Gastroesophageal sphincter (tissue), 4 donors: ENCODE measurements around the gene NHP2. TPM values are rescaled to one million over a fixed set of nuclear protein-coding genes. Genes with fewer than 3 reads are reported as not detected.

Experiments
- ATAC-seq: fragments of 150-250 bp; one replicate; pipeline ENCODE4 v1.9.1; 2016; ENCODE audit warnings: mild to moderate bottlenecking, moderate library complexity
- H3K27ac ChIP-seq, 4 donors: fragments of 200-600 bp; sonication (generic) in 3 of 4; 1 replicate in 3 of 4; 2 replicates in 1 of 4; pipeline ENCODE4 v1.5.1; 2016 to 2019
- H3K27me3 ChIP-seq: fragments of 200-600 bp; sonication (generic); one replicate; pipeline ENCODE4 v1.5.1; 2019
- H3K36me3 ChIP-seq, 2 donors: fragments of 200-600 bp; sonication (generic); one replicate each; pipeline ENCODE4 v1.5.1; 2019; ENCODE audit warnings: control low read depth in 1 of 2
- H3K4me1 ChIP-seq, 3 donors: fragments of 200-600 bp; sonication (generic); 1 replicate in 2 of 3; 2 replicates in 1 of 3; pipeline ENCODE4 v1.5.1; 2016 to 2019; ENCODE audit warnings: control low read depth in 2 of 3
- H3K4me3 ChIP-seq, 2 donors: fragments of 200-600 bp; sonication (generic); one replicate each; pipeline ENCODE4 v1.5.1; 2019; ENCODE audit warnings: mild to moderate bottlenecking in 1 of 2, moderate library complexity in 1 of 2
- H3K9me3 ChIP-seq, 3 donors: fragments of 200-600 bp; sonication (generic); one replicate each; pipeline ENCODE4 v1.5.1; 2017 to 2019; ENCODE audit warnings: control low read depth in 2 of 3
- EP300 ChIP-seq: sonication (generic); formaldehyde crosslinking; IDR thresholded peaks from one replicate; pipeline ENCODE4 v1.6.1; 2017; ENCODE audit warnings: antibody characterized with exemption, mild to moderate bottlenecking
- POLR2A ChIP-seq, 2 donors: fragments of 450-650 bp; IDR thresholded peaks; one replicate each; pipeline ENCODE4 v1.6.1; 2017; ENCODE audit warnings: antibody characterized with exemption in 2 of 2, mild to moderate bottlenecking in 2 of 2, moderate library complexity in 1 of 2
- POLR2AphosphoS5 ChIP-seq: sonication (generic); formaldehyde crosslinking; IDR thresholded peaks from one replicate; pipeline ENCODE4 v1.6.1; 2017; ENCODE audit warnings: antibody characterized with exemption
- WGBS, 2 donors: methylation state at CpG; one replicate each; pipeline ENCODE4 v1.1.5; 2018; ENCODE audit warnings: low coverage in 1 of 2; 5-methylcytosine and 5-hydroxymethylcytosine counted together
- total RNA-seq, 4 donors: library from RNA; depleted of rRNA; stranded (reverse); fragments of >200 nt; gene quantifications; one replicate each; pipeline ENCODE4 v1.1.0, GENCODE V29; 2016
- TF ChIP-seq, protein P1 (sequence below), 4 experiments: fragments of 200-600 bp in 2 of 4; fragments of 450-650 bp in 2 of 4; sonication (generic) in 1 of 4; IDR thresholded peaks; one replicate each; pipeline ENCODE4 v1.5.1; 2017 to 2019; ENCODE audit warnings: antibody characterized with exemption in 4 of 4, mild to moderate bottlenecking in 2 of 4, moderate library complexity in 2 of 4

The NHP2 gene
- total RNA-seq, 4 donors from 2014 or later: 192 to 253 (median 218) TPM

GRCh38 chr5:178165581-178165980 lies 11.9 kb upstream of the NHP2 start:
- Histone ChIP-seq H3K4me3 (no peak overlapping the region), H3K27ac (no peak overlapping the region), H3K36me3 (no peaks in the 10 kb centered on the region), H3K9me3 (no peaks in the 10 kb centered on the region), H3K27me3 (peaks cover 57% of the 10 kb centered on the region), H3K4me1 (peaks cover 0 to 11% (median 0%) of the 10 kb centered on the region in 3 donors)
- ATAC-seq: no peak
- WGBS, 2 donors: no CpG with 5 or more reads among the region's 38 CpGs
- TF ChIP-seq EP300 (no peak), POLR2A (IDR thresholded peaks at IDR 0.05) (no peak), POLR2AphosphoS5 (no peak)
- TF ChIP-seq, protein P1, sequence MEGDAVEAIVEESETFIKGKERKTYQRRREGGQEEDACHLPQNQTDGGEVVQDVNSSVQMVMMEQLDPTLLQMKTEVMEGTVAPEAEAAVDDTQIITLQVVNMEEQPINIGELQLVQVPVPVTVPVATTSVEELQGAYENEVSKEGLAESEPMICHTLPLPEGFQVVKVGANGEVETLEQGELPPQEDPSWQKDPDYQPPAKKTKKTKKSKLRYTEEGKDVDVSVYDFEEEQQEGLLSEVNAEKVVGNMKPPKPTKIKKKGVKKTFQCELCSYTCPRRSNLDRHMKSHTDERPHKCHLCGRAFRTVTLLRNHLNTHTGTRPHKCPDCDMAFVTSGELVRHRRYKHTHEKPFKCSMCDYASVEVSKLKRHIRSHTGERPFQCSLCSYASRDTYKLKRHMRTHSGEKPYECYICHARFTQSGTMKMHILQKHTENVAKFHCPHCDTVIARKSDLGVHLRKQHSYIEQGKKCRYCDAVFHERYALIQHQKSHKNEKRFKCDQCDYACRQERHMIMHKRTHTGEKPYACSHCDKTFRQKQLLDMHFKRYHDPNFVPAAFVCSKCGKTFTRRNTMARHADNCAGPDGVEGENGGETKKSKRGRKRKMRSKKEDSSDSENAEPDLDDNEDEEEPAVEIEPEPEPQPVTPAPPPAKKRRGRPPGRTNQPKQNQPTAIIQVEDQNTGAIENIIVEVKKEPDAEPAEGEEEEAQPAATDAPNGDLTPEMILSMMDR (IDR thresholded peaks at IDR 0.05): no peak

- Histone ChIP-seq H3K27ac (no peak overlapping the region), H3K27me3 (peaks cover 57% of the 10 kb centered on the region), H3K9me3 (no peaks in the 10 kb centered on the region), H3K4me1 (peaks cover 0 to 11% (median 0%) of the 10 kb centered on the region in 3 donors), H3K4me3 (peak overlapping the region in 1 of 2 donors; percentile 26), H3K36me3 (no peaks in the 10 kb centered on the region)
- peak; percentile 94 for ATAC-seq
- 10 to 59% methylated on average over 3 to 25 of the region's 33 CpGs for WGBS, 2 donors
- no peak for TF ChIP-seq POLR2A (IDR thresholded peaks at IDR 0.05)
- TF ChIP-seq, protein P1 (IDR thresholded peaks at IDR 0.05): peak; percentile 96 to 100 (median 98)
Observed at GRCh38 chr5:178163772-178164735, 10.4 kb upstream of the NHP2 start.

GRCh38 chr5:178162481-178162880 lies 8.8 kb upstream of the NHP2 start:
- no peak for ATAC-seq
- H3K27ac ChIP-seq: no peak overlapping the region
- no peak overlapping the region for H3K4me3 ChIP-seq
- H3K9me3 ChIP-seq: no peaks in the 10 kb centered on the region
- H3K4me1 ChIP-seq: peaks cover 0 to 11% (median 0%) of the 10 kb centered on the region in 3 donors
- H3K36me3 ChIP-seq: no peaks in the 10 kb centered on the region
- 80 to 100% methylated on average over 2 to 9 of the region's 9 CpGs for WGBS, 2 donors
- peaks cover 57% of the 10 kb centered on the region for H3K27me3 ChIP-seq
- TF ChIP-seq EP300: no peak
- no peak for TF ChIP-seq POLR2A (IDR thresholded peaks at IDR 0.05)
- TF ChIP-seq, protein P1 (IDR thresholded peaks at IDR 0.05): no peak
- no peak for TF ChIP-seq POLR2AphosphoS5

DNA sequence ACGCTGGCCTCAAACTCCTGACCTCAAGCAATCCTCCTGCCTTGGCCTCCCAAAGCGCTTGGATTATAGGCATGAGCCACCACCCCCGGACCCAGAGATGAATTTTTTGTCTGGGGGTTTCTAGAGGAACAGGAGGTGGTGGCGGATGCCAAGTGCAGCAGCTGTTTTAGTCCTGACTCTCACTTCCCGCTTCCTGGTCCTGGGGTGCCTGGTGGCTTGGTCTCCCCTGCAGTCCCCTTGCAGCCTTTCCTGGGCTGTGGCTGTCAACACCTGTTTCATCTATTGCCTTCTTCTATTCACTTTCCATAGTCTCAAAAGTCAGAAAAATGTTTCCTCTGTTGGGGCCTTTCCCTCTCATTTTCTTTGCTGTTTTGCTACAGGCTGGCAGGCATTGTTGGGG lies 6.5 kb upstream of the NHP2 start:
- 80 to 100% methylated on average over 2 of the region's 5 CpGs for WGBS, 2 donors
- TF ChIP-seq, protein P1 (IDR thresholded peaks at IDR 0.05): no peak
- TF ChIP-seq POLR2AphosphoS5 (no peak), EP300 (no peak), POLR2A (IDR thresholded peaks at IDR 0.05) (no peak)

GRCh38 chr5:178155065-178155464 lies 1.4 kb upstream of the NHP2 start:
- H3K27me3 ChIP-seq: no peaks in the 10 kb centered on the region

More for the DNA sequence above, 6.5 kb upstream of the NHP2 start:
- Histone ChIP-seq H3K4me1 (peaks cover 0 to 11% (median 0%) of the 10 kb centered on the region in 3 donors), H3K9me3 (no peaks in the 10 kb centered on the region), H3K36me3 (no peaks in the 10 kb centered on the region), H3K27me3 (peaks cover 39% of the 10 kb centered on the region), H3K4me3 (no peak overlapping the region), H3K27ac (no peak overlapping the region)
- ATAC-seq: no peak

More at GRCh38 chr5:178155065-178155464, 1.4 kb upstream of the NHP2 start:
- H3K36me3 ChIP-seq: peaks cover 0 to 15% of the 10 kb centered on the region in 2 donors
- 78% methylated on average over 6 of the region's 8 CpGs; no CpG with 5 or more reads in 1 of the 2 donors for WGBS, 2 donors
- ATAC-seq: no peak
- no peak overlapping the region for H3K4me3 ChIP-seq
- peaks cover 0 to 36% (median 11%) of the 10 kb centered on the region in 3 donors for H3K4me1 ChIP-seq
- H3K27ac ChIP-seq: no peak overlapping the region
- TF ChIP-seq POLR2AphosphoS5 (no peak), EP300 (no peak), POLR2A (IDR thresholded peaks at IDR 0.05) (no peak)
- TF ChIP-seq, protein P1 (IDR thresholded peaks at IDR 0.05): no peak
- no peaks in the 10 kb centered on the region for H3K9me3 ChIP-seq
